ENCODE measurements around the gene GPR135.

Gene GPR135

GRCh38 chr14:59422069-59422881 is 42.9 kb downstream of the GPR135 start:
- DNase-seq = no peak

DNA sequence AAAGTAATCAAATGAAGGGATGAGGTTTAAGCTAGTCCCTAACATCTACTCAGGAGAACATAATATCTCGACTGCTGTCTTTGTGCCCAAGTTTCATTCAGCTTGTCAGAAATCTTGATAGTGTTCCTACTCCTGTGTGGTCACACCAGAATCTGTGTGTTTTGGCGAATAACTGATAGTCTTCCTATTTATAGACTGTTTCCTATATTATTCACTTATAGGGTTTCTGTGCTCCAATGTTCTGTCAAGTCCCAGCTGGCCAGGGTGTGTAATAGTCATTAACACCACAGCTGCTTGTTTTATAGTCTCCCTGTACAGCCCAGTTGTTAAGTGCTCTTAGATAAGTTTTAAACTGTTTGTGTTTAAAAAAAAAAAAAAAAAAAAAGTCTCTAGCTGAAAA is 45.9 kb downstream of the GPR135 start:
- DNase-seq = no peak

DNA sequence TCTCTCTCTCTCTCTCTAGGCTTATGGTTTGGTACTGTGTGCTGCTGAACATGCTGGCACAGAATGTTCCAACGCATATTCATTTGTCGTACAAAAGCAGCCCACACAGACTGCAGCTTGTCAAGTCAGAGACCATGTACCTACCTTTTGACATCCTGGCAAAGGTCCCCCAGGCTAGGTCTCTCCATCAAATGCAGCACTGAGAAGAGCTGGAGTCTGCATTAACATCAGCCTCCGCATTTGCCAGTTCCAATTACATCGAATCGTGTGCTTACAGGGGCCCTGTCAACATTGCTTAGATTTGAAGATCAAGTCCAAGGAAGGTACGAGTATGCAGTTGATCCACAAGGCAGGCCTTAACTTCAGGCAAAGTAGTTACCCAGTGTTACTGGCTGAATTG is 47.9 kb downstream of the GPR135 start:
- no peak for DNase-seq

DNA sequence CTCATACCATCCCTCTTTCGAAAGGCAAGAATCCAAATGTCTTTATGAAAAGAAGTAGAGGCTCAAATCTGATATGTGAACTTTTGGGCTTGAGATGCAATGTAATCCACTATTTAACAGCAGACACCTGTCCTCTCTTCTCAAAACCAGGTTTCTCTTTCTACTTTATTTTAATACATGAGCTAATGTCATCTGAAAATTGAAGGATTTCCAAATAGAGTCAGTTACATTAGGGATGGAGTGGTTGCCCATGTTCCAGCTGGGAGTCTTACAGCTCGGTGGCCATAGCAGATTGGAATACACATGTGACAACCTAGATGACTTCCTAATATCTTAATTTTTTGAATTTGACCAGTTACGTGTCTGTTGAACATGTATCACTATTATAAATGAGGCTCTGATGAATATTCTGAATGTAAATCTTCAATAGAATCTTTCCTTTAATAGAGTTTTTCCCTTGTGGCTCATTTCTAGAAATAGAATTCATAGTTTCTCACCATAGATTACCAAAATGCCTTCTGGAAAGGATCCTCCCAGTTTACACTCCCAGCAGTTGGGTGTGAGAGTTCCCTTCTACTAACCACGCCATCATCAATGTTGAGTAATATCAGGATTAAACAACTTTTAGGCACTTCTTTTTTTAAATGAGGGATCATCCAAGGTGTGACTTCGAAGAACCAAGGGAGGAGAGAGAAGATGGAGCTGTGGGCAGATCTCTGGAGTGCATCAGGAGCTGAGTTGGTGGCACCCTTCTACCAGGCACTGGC is 49.2 kb downstream of the GPR135 start:
- DNase-seq = no peak
